ENCODE results near the gene TSN.

DNA sequence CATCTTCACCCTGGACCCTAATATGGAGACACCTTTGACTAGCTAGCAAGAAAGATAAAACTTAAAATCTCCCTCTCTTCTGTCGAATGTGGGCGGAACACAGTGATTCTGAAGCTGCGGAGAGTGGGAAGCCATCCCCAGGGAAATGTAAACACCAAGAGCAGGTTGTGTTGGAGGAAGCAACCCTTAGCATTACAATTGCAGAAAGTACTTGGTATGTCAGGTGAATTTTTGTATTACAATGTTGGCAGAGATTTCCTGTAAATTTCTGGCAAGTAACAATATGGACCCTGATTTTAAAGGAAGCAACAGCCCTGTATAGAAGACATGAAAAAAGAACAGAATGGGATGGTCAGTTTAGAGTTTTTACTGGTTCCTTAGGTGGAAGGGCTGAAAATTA is 35.8 kb downstream of the TSN start:
- TF ChIP-seq, protein P1, sequence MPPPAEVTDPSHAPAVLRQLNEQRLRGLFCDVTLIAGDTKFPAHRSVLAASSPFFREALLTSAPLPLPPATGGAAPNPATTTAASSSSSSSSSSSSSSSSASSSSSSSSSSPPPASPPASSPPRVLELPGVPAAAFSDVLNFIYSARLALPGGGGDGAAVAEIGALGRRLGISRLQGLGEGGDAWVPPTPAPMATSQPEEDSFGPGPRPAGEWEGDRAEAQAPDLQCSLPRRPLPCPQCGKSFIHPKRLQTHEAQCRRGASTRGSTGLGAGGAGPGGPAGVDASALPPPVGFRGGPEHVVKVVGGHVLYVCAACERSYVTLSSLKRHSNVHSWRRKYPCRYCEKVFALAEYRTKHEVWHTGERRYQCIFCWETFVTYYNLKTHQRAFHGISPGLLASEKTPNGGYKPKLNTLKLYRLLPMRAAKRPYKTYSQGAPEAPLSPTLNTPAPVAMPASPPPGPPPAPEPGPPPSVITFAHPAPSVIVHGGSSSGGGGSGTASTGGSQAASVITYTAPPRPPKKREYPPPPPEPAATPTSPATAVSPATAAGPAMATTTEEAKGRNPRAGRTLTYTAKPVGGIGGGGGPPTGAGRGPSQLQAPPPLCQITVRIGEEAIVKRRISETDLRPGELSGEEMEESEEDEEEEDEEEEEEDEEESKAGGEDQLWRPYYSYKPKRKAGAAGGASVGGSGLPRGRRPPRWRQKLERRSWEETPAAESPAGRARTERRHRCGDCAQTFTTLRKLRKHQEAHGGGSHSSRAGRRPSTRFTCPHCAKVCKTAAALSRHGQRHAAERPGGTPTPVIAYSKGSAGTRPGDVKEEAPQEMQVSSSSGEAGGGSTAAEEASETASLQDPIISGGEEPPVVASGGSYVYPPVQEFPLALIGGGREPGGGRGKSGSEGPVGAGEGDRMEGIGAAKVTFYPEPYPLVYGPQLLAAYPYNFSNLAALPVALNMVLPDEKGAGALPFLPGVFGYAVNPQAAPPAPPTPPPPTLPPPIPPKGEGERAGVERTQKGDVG (CRISPR knock-in tag; IDR thresholded peaks at IDR 0.05) = no peak
- TF ChIP-seq CTCF (IDR thresholded peaks at IDR 0.05 in 2 of 3, conservative IDR thresholded peaks at IDR 0.05 in 1 of 3; ENCODE audit: control insufficient read depth in 2 of 3, extremely low read depth in 1 of 3, insufficient read depth in 1 of 3, low read depth in 3 of 3, low read length in 3 of 3) (no peak), PAX8 (IDR thresholded peaks at IDR 0.05) (no peak), POLR2AphosphoS5 (IDR thresholded peaks at IDR 0.05; ENCODE audit: low read length) (no peak), POLR2A (IDR thresholded peaks at IDR 0.05; ENCODE audit: low read depth, low read length) (no peak), SMC3 (IDR thresholded peaks at IDR 0.05; ENCODE audit: borderline replicate concordance, low read length) (no peak), CEBPB (IDR thresholded peaks at IDR 0.05; ENCODE audit: borderline replicate concordance in 1 of 2, low read depth in 2 of 2, low read length in 2 of 2) (no peak), CBFB (IDR thresholded peaks at IDR 0.05; ENCODE audit: low read depth) (no peak)
- TF ChIP-seq, protein P2, sequence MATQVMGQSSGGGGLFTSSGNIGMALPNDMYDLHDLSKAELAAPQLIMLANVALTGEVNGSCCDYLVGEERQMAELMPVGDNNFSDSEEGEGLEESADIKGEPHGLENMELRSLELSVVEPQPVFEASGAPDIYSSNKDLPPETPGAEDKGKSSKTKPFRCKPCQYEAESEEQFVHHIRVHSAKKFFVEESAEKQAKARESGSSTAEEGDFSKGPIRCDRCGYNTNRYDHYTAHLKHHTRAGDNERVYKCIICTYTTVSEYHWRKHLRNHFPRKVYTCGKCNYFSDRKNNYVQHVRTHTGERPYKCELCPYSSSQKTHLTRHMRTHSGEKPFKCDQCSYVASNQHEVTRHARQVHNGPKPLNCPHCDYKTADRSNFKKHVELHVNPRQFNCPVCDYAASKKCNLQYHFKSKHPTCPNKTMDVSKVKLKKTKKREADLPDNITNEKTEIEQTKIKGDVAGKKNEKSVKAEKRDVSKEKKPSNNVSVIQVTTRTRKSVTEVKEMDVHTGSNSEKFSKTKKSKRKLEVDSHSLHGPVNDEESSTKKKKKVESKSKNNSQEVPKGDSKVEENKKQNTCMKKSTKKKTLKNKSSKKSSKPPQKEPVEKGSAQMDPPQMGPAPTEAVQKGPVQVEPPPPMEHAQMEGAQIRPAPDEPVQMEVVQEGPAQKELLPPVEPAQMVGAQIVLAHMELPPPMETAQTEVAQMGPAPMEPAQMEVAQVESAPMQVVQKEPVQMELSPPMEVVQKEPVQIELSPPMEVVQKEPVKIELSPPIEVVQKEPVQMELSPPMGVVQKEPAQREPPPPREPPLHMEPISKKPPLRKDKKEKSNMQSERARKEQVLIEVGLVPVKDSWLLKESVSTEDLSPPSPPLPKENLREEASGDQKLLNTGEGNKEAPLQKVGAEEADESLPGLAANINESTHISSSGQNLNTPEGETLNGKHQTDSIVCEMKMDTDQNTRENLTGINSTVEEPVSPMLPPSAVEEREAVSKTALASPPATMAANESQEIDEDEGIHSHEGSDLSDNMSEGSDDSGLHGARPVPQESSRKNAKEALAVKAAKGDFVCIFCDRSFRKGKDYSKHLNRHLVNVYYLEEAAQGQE (IDR thresholded peaks at IDR 0.05; ENCODE audit: low read depth, low read length) = no peak
